ENCODE results near the gene NOS1AP.

DNA sequence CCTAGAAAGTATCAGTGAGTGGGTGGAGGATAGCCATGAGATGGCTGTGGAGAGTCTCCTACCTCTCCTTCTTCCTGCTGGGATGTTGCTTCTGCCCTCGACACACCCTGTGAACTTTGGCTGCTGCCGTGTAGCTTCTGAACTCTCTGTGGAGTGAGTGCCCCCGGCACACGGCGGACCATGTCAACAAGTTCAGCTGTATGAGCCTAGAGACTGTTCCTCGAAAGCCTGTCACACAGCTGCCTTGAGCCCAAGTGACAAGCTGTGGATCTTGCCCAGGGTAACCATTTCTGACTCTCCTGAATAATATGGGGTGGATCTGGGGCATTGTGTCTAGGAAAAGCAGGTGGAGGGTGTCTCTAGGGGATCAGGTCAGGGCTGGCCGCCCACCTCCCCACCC is 143.2 kb downstream of the NOS1AP start:
- TF ChIP-seq, protein P1, sequence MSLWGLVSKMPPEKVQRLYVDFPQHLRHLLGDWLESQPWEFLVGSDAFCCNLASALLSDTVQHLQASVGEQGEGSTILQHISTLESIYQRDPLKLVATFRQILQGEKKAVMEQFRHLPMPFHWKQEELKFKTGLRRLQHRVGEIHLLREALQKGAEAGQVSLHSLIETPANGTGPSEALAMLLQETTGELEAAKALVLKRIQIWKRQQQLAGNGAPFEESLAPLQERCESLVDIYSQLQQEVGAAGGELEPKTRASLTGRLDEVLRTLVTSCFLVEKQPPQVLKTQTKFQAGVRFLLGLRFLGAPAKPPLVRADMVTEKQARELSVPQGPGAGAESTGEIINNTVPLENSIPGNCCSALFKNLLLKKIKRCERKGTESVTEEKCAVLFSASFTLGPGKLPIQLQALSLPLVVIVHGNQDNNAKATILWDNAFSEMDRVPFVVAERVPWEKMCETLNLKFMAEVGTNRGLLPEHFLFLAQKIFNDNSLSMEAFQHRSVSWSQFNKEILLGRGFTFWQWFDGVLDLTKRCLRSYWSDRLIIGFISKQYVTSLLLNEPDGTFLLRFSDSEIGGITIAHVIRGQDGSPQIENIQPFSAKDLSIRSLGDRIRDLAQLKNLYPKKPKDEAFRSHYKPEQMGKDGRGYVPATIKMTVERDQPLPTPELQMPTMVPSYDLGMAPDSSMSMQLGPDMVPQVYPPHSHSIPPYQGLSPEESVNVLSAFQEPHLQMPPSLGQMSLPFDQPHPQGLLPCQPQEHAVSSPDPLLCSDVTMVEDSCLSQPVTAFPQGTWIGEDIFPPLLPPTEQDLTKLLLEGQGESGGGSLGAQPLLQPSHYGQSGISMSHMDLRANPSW (CRISPR knock-in tag; IDR thresholded peaks at IDR 0.05), result no peak
- TF ChIP-seq BRCA1 (IDR thresholded peaks at IDR 0.05) (no peak), BRCA1 (CRISPR knock-in tag; IDR thresholded peaks at IDR 0.05) (no peak), PHTF2 (CRISPR knock-in tag; IDR thresholded peaks at IDR 0.05) (no peak)
